Activated effector memory CD4-positive, alpha-beta T cell treated with anti-CD3 and anti-CD28 coated beads, Interleukin-2, amount 50 U/mL, for 16 hours (primary cell): ENCODE data around the gene GSG1L.

Source experiments
- DNase-seq: peaks from one replicate; pipeline ENCODE4 v3.0.0-alpha.2; 2020

The GSG1L gene

DNA sequence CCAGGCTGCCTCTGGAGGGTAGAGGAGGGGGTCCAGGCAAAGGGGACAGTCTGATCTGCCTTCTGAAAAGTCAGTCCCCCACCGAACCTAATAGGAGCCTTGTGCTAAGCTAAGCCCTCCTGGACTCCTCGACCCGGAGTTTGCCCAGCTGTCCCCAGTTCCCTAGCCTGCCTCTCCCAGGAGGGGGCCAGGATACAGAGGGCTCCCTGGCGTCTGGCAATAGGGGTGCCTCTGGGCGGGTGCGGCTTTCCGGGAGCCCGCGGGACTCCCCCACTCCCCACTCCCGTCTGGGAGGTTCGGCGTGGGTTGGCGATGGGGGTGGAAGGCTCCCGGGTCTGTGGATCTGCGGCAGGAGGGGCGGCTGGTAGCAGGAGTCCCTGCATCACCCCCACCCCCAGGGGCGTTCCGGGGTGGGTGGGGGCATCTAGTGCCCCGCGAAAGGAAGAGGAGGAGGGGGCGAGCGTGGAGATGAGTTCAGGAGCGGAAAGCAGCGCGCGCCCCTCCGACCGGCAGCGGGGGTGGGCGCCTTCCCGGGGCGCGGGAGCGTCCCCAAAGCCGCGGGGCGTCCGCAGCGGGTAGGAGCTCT, 1.2 kb downstream of the GSG1L start:
- no peak for DNase-seq

DNA sequence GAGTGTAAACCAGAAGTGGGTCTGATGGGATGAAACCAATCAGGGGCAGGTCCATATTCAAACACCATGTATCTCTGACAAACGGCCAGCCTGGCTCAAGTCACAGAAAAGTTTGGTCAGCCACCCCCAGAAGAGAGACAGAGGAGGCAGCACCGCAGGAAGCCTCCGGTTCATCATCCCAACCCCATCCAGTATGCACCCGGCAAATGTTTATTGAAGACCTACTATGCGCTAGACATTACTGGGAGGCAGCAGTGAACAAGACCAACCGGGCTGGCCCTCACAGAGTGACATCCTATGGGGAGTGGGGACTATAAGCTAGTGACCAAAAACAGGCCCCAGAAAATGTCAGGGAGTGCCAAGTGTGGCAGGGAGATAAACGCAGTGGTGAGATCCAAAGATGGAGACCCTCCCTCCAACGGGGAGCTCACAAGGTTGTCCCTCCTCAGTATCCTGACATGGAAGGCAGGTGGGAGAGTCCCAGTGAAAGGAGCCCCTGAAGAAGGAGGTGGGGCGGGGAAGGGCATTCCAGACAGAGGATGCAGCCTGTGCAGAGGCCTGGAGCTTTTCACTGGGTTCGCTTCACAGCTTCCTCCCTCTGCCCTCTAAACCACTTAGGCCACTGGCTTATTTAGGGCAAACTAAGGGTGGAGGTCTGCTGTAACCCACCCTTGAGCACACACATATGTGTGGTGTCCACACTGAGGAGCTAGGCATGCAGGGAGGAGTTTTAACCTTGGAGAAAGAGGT, 2.0 kb downstream of the GSG1L start:
- no peak for DNase-seq

DNA sequence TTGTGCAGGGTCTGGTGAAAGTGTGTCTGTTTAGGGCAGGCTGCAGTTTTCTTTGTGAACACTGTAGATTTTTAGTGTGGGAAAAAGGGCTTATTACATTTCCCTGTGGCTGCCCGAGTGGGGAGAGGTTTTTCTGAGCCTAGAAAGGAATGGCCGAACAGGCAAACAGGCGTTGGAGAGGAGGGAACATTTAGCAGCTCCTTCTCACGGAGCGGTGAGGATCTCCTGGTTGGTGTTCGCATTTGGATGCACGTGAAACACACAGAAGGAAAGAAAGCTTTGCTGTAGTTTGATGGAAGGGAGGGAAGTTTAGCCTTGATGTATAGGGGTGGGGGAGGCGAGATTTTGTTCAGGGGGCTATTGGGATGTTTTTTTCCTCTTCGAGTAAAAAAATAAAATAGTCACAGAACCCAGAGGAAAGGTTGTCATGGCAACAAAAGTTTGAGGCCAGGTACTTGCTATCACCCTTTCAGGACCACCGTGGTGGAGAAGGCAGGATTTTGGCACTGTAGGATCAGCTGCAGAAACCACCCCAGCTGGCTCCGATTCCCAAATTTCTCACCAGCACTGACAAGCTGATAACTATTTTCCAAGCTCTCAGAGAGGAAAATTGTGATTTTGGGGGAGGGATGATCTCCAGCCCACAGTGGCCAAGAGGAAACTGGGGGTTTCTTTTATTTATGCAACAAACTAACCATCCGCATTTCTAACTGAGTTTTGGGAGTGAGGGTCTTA, 3.5 kb downstream of the GSG1L start:
- DNase-seq: no peak

- DNase-seq: no peak
Measured at GRCh38 chr16:28058839-28059589, 4.5 kb downstream of the GSG1L start.

DNA sequence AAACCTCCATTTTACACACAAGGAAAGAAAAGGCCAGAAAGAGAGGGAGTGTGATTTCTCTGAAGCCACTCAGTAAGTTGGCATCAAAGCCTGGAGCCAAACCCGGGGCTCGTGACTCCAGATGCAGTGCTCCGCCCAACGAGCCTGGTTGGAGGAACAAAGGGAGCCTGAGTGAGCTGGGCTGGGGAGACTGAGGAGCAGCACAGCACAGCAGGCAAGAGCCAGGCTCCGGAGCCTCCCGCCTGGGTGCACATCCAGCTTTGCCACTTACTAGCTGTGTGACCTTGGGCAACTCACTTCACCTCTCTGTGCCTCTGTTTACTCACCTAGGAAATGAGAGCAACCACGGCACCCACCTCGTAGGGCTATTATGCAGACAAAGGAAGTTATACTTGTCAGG, 5.6 kb downstream of the GSG1L start:
- DNase-seq: no peak

- no peak for DNase-seq
Measured at GRCh38 chr16:28053461-28053860, 10.1 kb downstream of the GSG1L start.

DNA sequence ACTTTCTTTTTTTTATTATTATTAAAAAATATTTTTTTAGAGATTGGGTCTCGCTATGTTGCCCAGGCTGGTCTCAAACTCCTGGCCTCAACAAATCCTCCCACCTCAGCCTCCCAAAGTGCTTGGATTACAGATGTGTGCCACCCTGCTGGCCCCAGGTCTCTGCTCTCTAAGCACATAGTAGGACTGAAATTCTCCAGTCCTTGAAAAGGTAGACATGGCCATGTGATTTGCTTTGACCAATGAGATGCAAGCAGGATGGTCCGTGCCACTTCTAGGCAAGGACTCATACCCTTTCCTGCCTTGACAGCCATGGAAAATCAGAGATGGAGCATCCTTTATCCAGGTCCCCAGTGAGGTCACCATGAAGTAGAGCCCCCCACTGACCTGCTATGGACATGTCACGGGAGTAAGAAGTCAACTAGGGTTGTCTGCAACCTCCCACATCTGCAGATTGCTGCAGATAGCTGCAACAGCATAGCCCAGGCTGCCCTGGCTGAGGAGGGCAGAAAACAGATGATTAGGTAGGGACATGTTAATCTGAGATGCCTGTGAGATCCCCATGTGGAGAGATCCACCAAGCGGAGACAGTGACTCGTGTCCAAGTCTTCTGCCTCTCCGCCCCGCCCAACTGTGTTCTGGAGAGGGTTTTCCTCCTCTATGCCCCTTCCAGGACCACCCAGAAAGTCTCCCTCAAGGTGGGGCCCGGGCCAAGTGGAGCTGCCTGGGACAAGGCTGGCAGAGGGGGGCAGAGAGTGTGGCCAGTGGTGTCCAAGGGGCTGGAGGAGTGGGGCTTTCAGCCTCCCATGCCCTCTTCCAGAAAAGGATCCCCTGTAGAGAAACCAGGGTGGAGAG, 11.0 kb downstream of the GSG1L start:
- no peak for DNase-seq

DNA sequence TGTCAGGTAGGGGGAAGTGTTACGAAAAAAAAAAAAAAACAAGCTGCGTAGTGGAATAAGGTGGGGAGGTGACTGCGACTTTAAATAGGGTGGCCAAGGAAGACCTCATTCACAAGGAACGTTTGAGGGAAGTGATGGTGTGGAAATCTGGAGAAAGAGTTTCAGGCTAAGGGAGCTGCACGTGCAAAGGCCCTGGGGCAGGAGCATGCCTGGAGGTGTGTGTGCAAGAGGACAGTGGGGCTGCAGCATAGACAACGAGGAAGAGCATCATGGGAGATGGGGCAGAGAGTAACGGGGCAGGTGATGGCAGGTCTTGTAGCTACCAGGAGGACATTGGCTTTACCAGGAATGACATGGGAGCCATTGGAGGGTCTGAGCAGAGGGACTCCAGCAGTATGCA, 12.0 kb downstream of the GSG1L start:
- no peak for DNase-seq

DNA sequence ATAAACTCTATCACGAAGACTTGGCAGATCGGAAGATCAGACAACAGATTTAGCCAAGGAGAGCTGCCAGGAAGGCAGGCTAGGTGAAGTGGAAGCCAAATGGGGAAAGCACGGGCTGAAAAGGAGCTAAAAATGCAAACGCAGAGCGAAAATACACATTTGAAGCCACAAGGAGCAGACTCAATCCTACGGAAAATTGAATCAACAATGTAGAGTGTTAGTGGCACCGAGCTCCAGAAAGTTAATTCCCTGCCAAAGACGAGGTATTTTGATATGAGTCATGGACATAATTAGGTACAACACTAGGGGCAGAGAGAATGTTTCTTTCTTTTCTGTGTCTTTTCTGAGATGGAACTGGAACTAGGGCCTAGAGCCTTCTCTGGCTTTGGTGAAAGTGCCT, 20.7 kb downstream of the GSG1L start:
- DNase-seq: no peak

DNA sequence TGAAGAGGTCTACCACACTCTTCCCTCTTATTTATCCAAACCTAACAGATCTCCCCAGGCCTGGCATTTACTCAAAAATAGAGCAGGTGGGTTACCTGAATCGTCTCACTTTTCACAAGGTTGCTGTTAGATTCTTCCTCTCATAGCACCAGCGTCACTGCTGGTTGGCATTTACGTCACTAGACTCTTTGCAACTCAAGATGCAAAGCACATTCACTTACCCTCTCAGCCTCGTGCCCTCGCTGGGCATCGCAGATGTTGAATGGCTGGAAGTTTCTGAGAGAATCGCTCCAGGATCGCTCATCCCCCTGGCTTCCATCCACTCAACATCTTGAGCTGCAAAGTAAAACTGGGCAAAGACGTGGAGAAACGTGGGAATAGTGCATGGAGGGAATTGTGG, 21.9 kb downstream of the GSG1L start:
- no peak for DNase-seq

DNA sequence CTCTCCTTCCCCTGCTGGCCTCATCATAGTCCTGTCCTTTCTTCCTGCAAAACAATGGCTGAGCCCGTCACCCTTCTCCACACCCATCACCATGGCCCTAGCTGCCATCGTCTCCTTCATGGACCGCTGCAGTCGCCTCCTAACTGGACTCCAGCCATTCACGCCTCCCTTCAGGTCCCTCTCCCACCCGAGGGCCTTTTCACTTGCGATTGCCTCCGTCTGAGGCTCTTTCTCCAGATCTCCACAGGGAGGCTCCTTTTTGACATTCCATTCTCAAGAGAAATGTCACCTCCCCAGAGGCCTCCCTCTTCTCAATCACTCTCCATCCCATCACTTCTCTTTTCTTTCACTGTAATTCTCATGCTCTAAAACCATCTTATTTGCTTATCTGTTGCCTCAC, 23.5 kb downstream of the GSG1L start:
- DNase-seq: no peak

- no peak for DNase-seq
Measured at GRCh38 chr16:28039493-28039892, 24.0 kb downstream of the GSG1L start.

- no peak for DNase-seq
Measured at GRCh38 chr16:28038409-28038808, 25.1 kb downstream of the GSG1L start.

DNA sequence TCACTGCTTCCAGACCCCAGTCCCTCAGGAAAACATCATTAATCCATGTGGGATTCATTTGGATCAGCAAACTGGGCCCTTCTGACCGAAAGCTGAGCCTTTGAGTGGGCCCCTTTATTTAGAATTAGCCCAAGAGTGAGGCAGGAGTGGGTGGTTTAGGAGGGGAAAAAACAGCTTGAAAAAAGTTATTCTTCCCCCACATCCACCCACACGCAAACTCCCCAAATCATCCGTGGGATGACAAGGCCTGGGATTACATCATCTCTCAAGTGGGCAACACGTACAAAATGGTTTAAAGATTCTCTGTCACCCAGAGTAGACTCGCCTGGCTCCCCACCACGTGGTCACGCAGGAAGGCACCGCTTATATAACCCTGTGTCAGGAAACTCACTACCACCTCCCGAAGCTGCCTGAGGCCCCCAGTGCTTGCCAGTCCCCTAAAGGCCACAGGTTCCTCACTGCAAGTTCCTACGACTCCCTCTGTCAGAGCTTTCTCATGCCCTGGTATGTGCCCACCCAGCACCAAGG, 27.6 kb downstream of the GSG1L start:
- DNase-seq: no peak

DNA sequence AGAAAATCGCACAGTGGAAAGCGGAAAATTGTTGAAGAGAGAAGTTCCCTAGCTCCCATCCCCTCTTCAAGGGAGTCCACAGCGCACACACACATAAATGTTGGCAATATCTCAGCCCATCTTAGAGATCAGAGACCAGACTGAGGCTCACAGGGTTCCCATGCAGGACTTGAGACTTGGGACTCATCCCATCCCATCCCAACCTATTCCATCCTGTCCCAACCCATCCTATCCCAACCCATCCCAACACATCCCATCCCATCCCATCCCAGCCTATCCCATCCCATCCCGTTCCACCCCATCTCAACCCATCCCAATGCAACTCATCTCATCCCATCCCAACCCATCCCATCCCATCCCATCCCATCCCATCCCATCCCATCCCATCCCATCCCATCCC, 29.6 kb downstream of the GSG1L start:
- DNase-seq: no peak

- no peak for DNase-seq
Measured at GRCh38 chr16:28029387-28030002, 34.0 kb downstream of the GSG1L start.

DNA sequence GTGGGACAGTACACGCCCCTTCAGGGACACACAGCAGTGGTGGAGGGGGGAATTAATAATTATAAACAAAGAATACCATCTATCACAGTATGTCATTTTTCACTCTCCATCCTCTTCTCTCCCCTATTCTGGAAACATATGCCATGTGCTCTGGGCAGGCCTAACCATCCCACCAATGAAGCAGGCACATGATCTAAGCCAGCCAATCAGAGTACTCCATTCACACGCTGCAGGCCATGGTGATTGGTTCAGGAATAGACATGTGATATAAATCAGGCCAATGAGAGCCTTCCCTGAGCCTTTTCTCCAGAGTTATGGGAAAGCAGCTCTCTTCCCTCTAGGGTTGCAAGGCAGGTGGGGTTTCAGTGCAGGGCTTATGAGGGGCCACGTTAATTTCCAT, 36.5 kb downstream of the GSG1L start:
- no peak for DNase-seq

- DNase-seq: no peak
Measured at GRCh38 chr16:28025631-28026030, 37.9 kb downstream of the GSG1L start.

DNA sequence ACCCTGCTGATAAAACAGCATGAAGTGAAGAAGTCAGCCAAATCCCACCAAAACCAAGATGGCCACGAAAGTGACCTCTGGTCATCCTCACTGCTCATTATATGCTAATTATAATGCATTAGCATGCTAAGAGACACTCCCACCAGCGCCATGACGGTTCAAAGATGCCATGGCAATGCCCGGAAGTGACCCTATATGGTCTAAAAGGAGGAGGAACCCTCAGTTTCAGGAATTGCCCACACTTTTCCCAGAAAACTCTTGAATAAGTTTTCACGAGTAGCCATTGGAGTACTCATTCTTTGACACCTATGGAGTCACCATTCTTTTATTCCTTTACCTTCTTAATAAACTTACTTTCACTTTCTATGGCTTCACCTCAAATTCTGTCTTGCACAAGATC, 44.3 kb downstream of the GSG1L start:
- no peak for DNase-seq

GRCh38 chr16:28014851-28015250, 48.7 kb downstream of the GSG1L start:
- DNase-seq: no peak

DNA sequence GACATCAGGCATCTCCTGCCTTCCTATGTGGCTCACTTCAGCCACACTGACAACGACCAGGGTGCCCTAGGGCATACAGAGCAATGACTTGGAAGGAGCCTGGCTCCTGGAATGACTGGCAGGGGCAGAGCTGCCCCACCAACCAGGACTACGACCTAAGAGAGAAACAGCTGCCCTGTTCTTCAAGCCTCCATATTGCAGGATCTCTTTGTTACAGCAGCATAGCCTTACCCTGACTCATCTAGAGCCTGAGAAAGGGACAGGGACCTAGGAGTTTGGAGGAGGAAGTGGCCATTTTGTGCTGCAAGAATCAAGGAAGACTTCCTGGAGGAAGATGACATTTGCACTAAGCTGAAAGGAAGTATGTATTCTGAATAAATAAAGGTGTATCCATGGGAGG, 49.6 kb downstream of the GSG1L start:
- DNase-seq: no peak

DNA sequence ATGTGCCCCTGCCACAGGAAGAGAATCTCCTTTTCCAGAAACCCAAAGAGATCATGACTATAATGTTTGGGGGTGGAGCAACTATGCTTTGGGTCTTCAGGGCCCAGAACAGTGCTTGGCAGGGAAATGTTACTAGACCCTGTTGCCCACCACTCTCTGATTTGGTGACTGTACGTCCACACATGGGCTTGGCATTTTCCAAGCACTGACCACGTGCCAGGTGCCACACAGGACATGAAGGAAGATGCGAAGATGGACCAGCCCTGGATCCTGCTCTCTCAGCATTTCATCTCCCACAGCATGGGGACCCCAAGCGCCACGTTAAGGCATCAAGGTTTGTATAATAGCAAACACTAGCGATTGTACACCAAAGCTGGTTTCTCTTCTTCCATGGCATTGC, 50.1 kb downstream of the GSG1L start:
- DNase-seq: no peak
